ENCODE data around the gene PSD4. TPM values are rescaled to one million over a fixed set of nuclear protein-coding genes. Genes with fewer than 3 reads are reported as not detected.

PSD4 gene
- total and polyA plus RNA-seq, 2 experiments from 2014 or later = 15.1 to 26.5 TPM

DNA sequence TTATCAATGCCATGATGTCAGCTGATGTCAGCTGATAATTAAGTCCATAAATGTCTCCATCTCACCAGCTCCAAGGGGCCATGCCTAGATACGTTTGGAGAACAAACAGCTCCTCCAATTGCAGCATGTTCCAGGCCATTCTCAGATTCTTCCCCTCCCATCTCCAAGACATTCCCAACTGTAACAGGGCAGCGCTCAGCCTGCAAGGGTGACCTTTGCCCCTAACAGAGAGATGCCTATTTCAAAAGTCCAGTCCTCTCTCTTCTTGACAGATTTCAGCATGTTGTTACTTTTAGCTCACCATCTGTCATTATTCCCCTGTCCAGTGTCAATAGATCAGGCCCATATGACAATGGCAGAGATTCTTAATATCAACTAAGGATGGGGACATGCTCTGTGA lies 9.9 kb downstream of the PSD4 start:
- H3K4me2 ChIP-seq = no peak overlapping the region
- H3K27ac ChIP-seq = no peak overlapping the region
- H3K79me2 ChIP-seq = no peaks in the 10 kb centered on the region
- DNase-seq (ENCODE audit: low spot score) = no peak
- peaks cover 15% of the 10 kb centered on the region for H3K4me1 ChIP-seq (ENCODE audit: insufficient read depth)
- TF ChIP-seq, protein P1, sequence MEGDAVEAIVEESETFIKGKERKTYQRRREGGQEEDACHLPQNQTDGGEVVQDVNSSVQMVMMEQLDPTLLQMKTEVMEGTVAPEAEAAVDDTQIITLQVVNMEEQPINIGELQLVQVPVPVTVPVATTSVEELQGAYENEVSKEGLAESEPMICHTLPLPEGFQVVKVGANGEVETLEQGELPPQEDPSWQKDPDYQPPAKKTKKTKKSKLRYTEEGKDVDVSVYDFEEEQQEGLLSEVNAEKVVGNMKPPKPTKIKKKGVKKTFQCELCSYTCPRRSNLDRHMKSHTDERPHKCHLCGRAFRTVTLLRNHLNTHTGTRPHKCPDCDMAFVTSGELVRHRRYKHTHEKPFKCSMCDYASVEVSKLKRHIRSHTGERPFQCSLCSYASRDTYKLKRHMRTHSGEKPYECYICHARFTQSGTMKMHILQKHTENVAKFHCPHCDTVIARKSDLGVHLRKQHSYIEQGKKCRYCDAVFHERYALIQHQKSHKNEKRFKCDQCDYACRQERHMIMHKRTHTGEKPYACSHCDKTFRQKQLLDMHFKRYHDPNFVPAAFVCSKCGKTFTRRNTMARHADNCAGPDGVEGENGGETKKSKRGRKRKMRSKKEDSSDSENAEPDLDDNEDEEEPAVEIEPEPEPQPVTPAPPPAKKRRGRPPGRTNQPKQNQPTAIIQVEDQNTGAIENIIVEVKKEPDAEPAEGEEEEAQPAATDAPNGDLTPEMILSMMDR (IDR thresholded peaks at IDR 0.05; ENCODE audit: poor library complexity) = no peak
- TF ChIP-seq EZH2 (IDR thresholded peaks at IDR 0.05; ENCODE audit: borderline replicate concordance) = no peak
- TF ChIP-seq EZH2phosphoT487 (IDR thresholded peaks at IDR 0.05; ENCODE audit: low read depth, severe bottlenecking, unreplicated experiment) = no peak
- H3K36me3 ChIP-seq (replicated peaks; ENCODE audit: insufficient read depth, low read depth) = no peaks in the 10 kb centered on the region
- no peak overlapping the region for H3K4me3 ChIP-seq
- H3K9me3 ChIP-seq (ENCODE audit: low read depth) = no peaks in the 10 kb centered on the region
- WGBS (ENCODE audit: low lambda C conversion rate, missing lambda C conversion rate) = 66% methylated on average over 2 of the region's 2 CpGs
- no peaks in the 10 kb centered on the region for H3K9me2 ChIP-seq (replicated peaks; ENCODE audit: insufficient read depth)
- no peaks in the 10 kb centered on the region for H4K20me1 ChIP-seq (ENCODE audit: insufficient read depth, poor library complexity, severe bottlenecking)
- no peaks in the 10 kb centered on the region for H3K27me3 ChIP-seq
- H2AFZ ChIP-seq = no peak overlapping the region

DNA sequence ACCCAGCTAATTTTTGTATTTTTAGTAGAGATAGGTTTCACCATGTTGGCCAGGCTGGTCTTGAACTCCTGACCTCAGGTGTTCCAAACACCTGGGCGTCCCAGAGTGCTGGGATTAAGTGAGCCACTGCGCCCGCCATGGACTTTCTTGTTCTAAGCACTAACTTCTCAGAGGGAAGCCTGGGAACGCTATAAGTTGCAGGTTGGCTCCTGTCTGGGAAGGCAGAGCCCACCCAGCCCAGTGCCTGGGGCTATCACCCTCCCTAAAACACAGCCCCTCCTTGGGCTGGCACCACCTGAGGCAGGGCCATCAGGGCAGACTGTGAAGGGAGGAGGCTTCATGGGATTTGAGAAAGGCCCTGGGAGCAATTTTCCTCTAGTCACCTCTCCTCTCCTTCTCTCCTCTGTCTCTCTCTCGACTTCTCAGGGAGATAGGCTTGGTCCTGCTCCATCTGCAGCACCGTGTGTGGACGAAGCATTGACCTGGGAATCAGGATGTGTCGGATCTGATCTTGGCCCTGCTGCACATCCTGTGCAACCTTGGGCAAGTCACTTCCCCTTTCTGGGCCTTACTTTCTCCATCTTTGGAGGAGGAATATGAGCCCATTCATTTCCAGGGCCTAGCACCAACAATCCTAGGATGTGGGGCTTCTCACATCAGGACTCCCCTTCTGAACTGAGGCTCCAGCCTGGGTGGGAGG lies 10.9 kb downstream of the PSD4 start:
- Histone ChIP-seq H3K27ac (no peak overlapping the region), H3K36me3 (replicated peaks; ENCODE audit: insufficient read depth, low read depth) (no peaks in the 10 kb centered on the region), H3K4me3 (no peak overlapping the region), H3K9me2 (replicated peaks; ENCODE audit: insufficient read depth) (no peaks in the 10 kb centered on the region), H3K79me2 (no peaks in the 10 kb centered on the region), H2AFZ (no peak overlapping the region), H3K4me1 (ENCODE audit: insufficient read depth) (peaks cover 15% of the 10 kb centered on the region), H3K9me3 (ENCODE audit: low read depth) (no peaks in the 10 kb centered on the region), H3K4me2 (no peak overlapping the region), H3K27me3 (no peaks in the 10 kb centered on the region), H4K20me1 (ENCODE audit: insufficient read depth, poor library complexity, severe bottlenecking) (no peaks in the 10 kb centered on the region)
- no peak for TF ChIP-seq EZH2 (IDR thresholded peaks at IDR 0.05; ENCODE audit: borderline replicate concordance)
- no peak for TF ChIP-seq EZH2phosphoT487 (IDR thresholded peaks at IDR 0.05; ENCODE audit: low read depth, severe bottlenecking, unreplicated experiment)
- TF ChIP-seq, protein P1 (IDR thresholded peaks at IDR 0.05; ENCODE audit: poor library complexity) = no peak
- no peak for DNase-seq (ENCODE audit: low spot score)
- WGBS (ENCODE audit: low lambda C conversion rate, missing lambda C conversion rate) = 83% methylated on average over 8 of the region's 8 CpGs

GRCh38 chr2:113185664-113186432 lies 12.1 kb downstream of the PSD4 start:
- Histone ChIP-seq H3K4me1 (ENCODE audit: insufficient read depth) (peaks cover 6% of the 10 kb centered on the region), H3K27ac (no peak overlapping the region), H4K20me1 (ENCODE audit: insufficient read depth, poor library complexity, severe bottlenecking) (no peaks in the 10 kb centered on the region), H3K27me3 (no peaks in the 10 kb centered on the region), H2AFZ (no peak overlapping the region), H3K79me2 (no peaks in the 10 kb centered on the region), H3K4me2 (no peak overlapping the region), H3K9me2 (replicated peaks; ENCODE audit: insufficient read depth) (no peaks in the 10 kb centered on the region), H3K9me3 (ENCODE audit: low read depth) (no peaks in the 10 kb centered on the region), H3K4me3 (no peak overlapping the region), H3K36me3 (replicated peaks; ENCODE audit: insufficient read depth, low read depth) (no peaks in the 10 kb centered on the region)
- TF ChIP-seq EZH2 (IDR thresholded peaks at IDR 0.05; ENCODE audit: borderline replicate concordance) (no peak), EZH2phosphoT487 (IDR thresholded peaks at IDR 0.05; ENCODE audit: low read depth, severe bottlenecking, unreplicated experiment) (no peak)
- TF ChIP-seq, protein P1 (IDR thresholded peaks at IDR 0.05; ENCODE audit: poor library complexity) = no peak
- no peak for DNase-seq (ENCODE audit: low spot score)
- 91% methylated on average over 10 of the region's 10 CpGs for WGBS (ENCODE audit: low lambda C conversion rate, missing lambda C conversion rate)
